Natural killer cell (primary cell): ENCODE data around the gene SRP68. TPM values are rescaled to one million over a fixed set of nuclear protein-coding genes. Genes with fewer than 3 reads are reported as not detected.
A peak's percentile ranks its signal among the peaks of the same experiment; 100 is the strongest.

Experiments
- ATAC-seq, 3 donors: fragments of 150-1000 bp in 2 of 3; fragments of 200-7000 bp in 1 of 3; cut with Tn5 transposase; 1 replicate in 1 of 3; 2 replicates in 2 of 3; pipeline ENCODE4 v1.10.0; 2021; ENCODE audit warnings: mild to moderate bottlenecking in 2 of 3, moderate library complexity in 2 of 3
- DNase-seq, 2 donors: peaks; one replicate each; pipeline versions ENCODE4 v3.0.0 to v3.0.0-alpha.2; 2013 to 2021; ENCODE audit warnings: mixed read lengths in 1 of 2
- H3K27ac ChIP-seq: one replicate; pipeline ENCODE4 v1.5.1; 2013; ENCODE audit warnings: mild to moderate bottlenecking, low read length
- H3K27me3 ChIP-seq: one replicate; pipeline ENCODE4 v1.6.1; 2013; ENCODE audit warnings: low read length; ENCODE audit not compliant: control insufficient read depth, insufficient read depth
- H3K36me3 ChIP-seq: one replicate; pipeline ENCODE4 v1.6.1; 2013; ENCODE audit warnings: low read length; ENCODE audit not compliant: control insufficient read depth, insufficient read depth
- H3K4me1 ChIP-seq: one replicate; pipeline ENCODE4 v1.6.1; 2013; ENCODE audit warnings: low read length; ENCODE audit not compliant: control insufficient read depth, insufficient read depth
- H3K4me3 ChIP-seq: one replicate; pipeline ENCODE4 v1.5.1; 2013; ENCODE audit warnings: low read length
- H3K9me3 ChIP-seq: one replicate; pipeline ENCODE4 v1.6.1; 2013; ENCODE audit warnings: low read length; ENCODE audit not compliant: control insufficient read depth, insufficient read depth
- H3K27ac Mint-ChIP-seq, 2 donors: one replicate each; pipeline ENCODE4 v1.8.0; 2022; ENCODE audit warnings: mild to moderate bottlenecking in 2 of 2, mixed read lengths in 2 of 2, moderate library complexity in 1 of 2
- H3K27me3 Mint-ChIP-seq, 2 donors: one replicate each; pipeline ENCODE4 v1.8.0; 2022; ENCODE audit warnings: low read depth in 2 of 2, mixed read lengths in 2 of 2
- H3K36me3 Mint-ChIP-seq: one replicate; pipeline ENCODE4 v1.8.0; 2022; ENCODE audit warnings: mixed read lengths
- H3K4me1 Mint-ChIP-seq, 2 donors: one replicate each; pipeline ENCODE4 v1.8.0; 2022; ENCODE audit warnings: mixed read lengths in 2 of 2
- H3K4me3 Mint-ChIP-seq: one replicate; pipeline ENCODE4 v1.8.0; 2022; ENCODE audit warnings: mild to moderate bottlenecking, moderate library complexity, mixed read lengths
- H3K9me3 Mint-ChIP-seq, 2 donors: one replicate each; pipeline ENCODE4 v1.8.0; 2022; ENCODE audit warnings: mixed read lengths in 2 of 2
- WGBS: methylation state at CpG from one replicate; pipeline ENCODE4 v1.1.7; 2013; ENCODE audit warnings: missing lambda C conversion rate; ENCODE audit not compliant: insufficient coverage; 5-methylcytosine and 5-hydroxymethylcytosine counted together
- intact Hi-C: fragments of 100-400 bp; cut with micrococcal nuclease; formaldehyde crosslinking; loops from one replicate; pipeline ENCODE4 v1.14.2; 2022
- total RNA-seq, 4 donors: library from RNA; stranded (reverse); fragments of 120-200 nt in 1 of 4; gene quantifications; one replicate each; pipeline versions ENCODE4 v1.2.3 to v1.2.4, GENCODE V29; 2013 to 2022
- TF ChIP-seq, protein P1 (sequence below): fragments of 200-600 bp; IDR thresholded peaks from one replicate; pipeline ENCODE4 v1.8.0; 2022; ENCODE audit warnings: antibody characterized with exemption

The SRP68 gene
- total RNA-seq, 3 donors from 2014 or later (not counting 1 experiment from before 2014, with no cell fraction given) = 57.8 to 74.4 (median 70.7) TPM

DNA sequence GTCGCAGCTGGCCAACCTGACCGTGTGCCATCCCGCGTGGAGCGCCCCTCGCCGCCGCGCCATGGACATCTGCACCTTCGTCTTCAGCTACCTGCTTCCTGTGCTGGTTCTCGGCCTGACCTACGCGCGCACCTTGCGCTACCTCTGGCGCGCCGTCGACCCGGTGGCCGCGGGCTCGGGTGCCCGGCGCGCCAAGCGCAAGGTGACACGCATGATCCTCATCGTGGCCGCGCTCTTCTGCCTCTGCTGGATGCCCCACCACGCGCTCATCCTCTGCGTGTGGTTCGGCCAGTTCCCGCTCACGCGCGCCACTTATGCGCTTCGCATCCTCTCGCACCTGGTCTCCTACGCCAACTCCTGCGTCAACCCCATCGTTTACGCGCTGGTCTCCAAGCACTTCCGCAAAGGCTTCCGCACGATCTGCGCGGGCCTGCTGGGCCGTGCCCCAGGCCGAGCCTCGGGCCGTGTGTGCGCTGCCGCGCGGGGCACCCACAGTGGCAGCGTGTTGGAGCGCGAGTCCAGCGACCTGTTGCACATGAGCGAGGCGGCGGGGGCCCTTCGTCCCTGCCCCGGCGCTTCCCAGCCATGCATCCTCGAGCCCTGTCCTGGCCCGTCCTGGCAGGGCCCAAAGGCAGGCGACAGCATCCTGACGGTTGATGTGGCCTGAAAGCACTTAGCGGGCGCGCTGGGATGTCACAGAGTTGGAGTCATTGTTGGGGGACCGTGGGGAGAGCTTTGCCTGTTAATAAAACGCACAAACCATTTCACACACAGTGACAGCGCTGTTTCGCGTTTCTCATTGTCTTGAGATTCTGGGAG lies 4.7 kb upstream of the SRP68 start:
- no peaks in the 10 kb centered on the region for H3K36me3 Mint-ChIP-seq
- Histone ChIP-seq H3K36me3 (no peaks in the 10 kb centered on the region), H3K4me3 (no peak overlapping the region), H3K9me3 (no peaks in the 10 kb centered on the region), H3K4me1 (peaks cover 41% of the 10 kb centered on the region), H3K27me3 (peaks cover 37% of the 10 kb centered on the region), H3K27ac (no peak overlapping the region)
- intact Hi-C loops = no loop called here
- H3K27me3 Mint-ChIP-seq = peaks cover 32 to 38% of the 10 kb centered on the region in 2 donors
- 7% methylated on average over 82 of the region's 82 CpGs for WGBS
- H3K4me1 Mint-ChIP-seq = peaks cover 11 to 26% of the 10 kb centered on the region in 2 donors
- peak overlapping the region; percentile 75 for H3K4me3 Mint-ChIP-seq
- no peaks in the 10 kb centered on the region for H3K9me3 Mint-ChIP-seq
- peak overlapping the region in 1 of 2 donors; percentile 33 for H3K27ac Mint-ChIP-seq
- ATAC-seq (peak; percentile 7 to 43 (median 14)), DNase-seq (peak in 1 of 2 donors; percentile 80)
- TF ChIP-seq, protein P1, sequence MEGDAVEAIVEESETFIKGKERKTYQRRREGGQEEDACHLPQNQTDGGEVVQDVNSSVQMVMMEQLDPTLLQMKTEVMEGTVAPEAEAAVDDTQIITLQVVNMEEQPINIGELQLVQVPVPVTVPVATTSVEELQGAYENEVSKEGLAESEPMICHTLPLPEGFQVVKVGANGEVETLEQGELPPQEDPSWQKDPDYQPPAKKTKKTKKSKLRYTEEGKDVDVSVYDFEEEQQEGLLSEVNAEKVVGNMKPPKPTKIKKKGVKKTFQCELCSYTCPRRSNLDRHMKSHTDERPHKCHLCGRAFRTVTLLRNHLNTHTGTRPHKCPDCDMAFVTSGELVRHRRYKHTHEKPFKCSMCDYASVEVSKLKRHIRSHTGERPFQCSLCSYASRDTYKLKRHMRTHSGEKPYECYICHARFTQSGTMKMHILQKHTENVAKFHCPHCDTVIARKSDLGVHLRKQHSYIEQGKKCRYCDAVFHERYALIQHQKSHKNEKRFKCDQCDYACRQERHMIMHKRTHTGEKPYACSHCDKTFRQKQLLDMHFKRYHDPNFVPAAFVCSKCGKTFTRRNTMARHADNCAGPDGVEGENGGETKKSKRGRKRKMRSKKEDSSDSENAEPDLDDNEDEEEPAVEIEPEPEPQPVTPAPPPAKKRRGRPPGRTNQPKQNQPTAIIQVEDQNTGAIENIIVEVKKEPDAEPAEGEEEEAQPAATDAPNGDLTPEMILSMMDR = no peak

GRCh38 chr17:76076146-76076764 lies 3.9 kb upstream of the SRP68 start:
- TF ChIP-seq, protein P1 = no peak
- Histone ChIP-seq H3K36me3 (no peaks in the 10 kb centered on the region), H3K27me3 (peaks cover 37% of the 10 kb centered on the region), H3K9me3 (no peaks in the 10 kb centered on the region), H3K4me3 (no peak overlapping the region), H3K27ac (no peak overlapping the region), H3K4me1 (peaks cover 44% of the 10 kb centered on the region)
- ATAC-seq = no peak
- no peaks in the 10 kb centered on the region for H3K9me3 Mint-ChIP-seq
- peak overlapping the region; percentile 75 for H3K4me3 Mint-ChIP-seq
- peak overlapping the region in 1 of 2 donors; percentile 33 for H3K27ac Mint-ChIP-seq
- H3K27me3 Mint-ChIP-seq = peaks cover 32 to 38% of the 10 kb centered on the region in 2 donors
- H3K4me1 Mint-ChIP-seq = peaks cover 18 to 28% of the 10 kb centered on the region in 2 donors
- intact Hi-C loops = no loop called here
- H3K36me3 Mint-ChIP-seq = no peaks in the 10 kb centered on the region
- WGBS = 7% methylated on average over 41 of the region's 41 CpGs
- DNase-seq = no peak

DNA sequence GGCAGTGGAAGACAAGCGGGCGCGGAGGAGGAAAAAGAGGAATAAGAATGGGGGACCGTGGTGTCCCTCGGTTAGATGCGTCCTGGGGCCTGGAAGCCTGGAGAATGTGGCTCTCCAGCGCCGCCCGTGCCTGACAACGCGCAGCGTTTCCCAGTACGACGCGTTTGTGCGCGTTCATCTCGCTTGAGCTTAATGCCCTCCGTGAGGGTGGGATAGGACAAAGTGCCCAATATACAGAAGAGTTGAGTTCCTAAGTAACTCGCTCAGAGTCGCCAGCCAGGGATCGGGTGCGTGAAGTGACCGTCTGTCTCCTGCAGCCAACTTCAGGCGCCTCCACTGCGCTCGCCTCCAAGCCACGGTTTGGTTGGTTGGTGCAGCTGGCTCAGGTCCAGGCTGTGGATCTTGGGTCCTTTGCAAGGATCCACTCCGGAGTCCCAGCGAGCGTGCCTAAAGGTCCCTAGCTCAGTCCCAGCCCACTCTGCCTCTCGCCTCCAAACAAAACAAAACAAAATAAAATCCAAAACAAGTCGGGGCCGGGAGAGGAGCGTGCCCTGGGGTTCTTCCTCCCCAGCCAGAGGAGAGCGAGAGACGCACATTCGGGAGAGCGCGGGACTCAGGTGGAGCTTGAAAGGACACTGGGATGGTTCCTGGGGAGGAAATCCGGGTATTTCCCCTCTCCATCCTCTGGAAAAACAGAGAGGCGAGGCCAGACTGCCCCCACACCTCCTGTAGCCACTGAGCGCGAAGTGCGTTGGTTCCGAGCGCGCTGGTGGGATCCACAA lies 3.2 kb upstream of the SRP68 start:
- ATAC-seq = no peak
- peak in 1 of 2 donors; percentile 47 for DNase-seq
- no peaks in the 10 kb centered on the region for H3K9me3 ChIP-seq
- H3K27me3 ChIP-seq = peaks cover 37% of the 10 kb centered on the region
- no peaks in the 10 kb centered on the region for H3K36me3 ChIP-seq
- H3K27me3 Mint-ChIP-seq = peaks cover 32 to 38% of the 10 kb centered on the region in 2 donors
- no peaks in the 10 kb centered on the region for H3K36me3 Mint-ChIP-seq
- intact Hi-C loops = no loop called here
- H3K4me3 Mint-ChIP-seq = no peak overlapping the region
- 12% methylated on average over 48 of the region's 48 CpGs for WGBS
- H3K9me3 Mint-ChIP-seq = no peaks in the 10 kb centered on the region
- H3K4me1 Mint-ChIP-seq = peaks cover 19 to 34% of the 10 kb centered on the region in 2 donors
- H3K4me1 ChIP-seq = peaks cover 44% of the 10 kb centered on the region
- H3K27ac Mint-ChIP-seq = no peak overlapping the region
- H3K27ac ChIP-seq = no peak overlapping the region
- H3K4me3 ChIP-seq = no peak overlapping the region
- TF ChIP-seq, protein P1 = no peak
